PC-9 (cell line): ENCODE measurements around the gene CISTR.

ENCODE experiments used
- EZH2 ChIP-seq: fragments of 200-600 bp; sonication (generic); IDR thresholded peaks from 2 replicates; pipeline ENCODE4 v1.8.0; 2017; ENCODE audit warnings: antibody characterized with exemption, low read depth
- TF ChIP-seq, protein P1 (sequence below): fragments of 200-600 bp; sonication (generic); conservative IDR thresholded peaks from 2 replicates; pipeline ENCODE4 v1.6.1; 2017; ENCODE audit warnings: mixed run types, antibody characterized with exemption, mild to moderate bottlenecking, moderate library complexity

DNA sequence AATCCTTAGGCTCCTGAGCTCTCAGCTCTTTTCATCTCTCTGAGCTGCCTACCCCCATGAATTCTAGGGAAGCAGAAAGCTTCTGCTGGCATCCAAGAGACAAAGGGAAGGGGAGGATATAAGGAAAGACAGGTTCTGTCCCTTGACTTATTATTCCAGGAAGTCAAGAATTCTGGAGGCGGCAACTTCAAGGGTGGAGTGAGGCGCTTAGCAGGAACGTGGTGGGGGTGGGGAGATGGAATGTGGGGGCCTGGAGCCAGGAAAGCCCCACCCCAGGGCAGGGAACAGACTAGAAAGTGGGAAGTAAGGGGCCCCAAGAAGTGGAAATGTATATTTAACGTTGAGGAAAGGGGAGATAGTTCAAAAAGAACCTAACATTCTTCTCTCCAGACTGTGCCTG is 26.0 kb downstream of the CISTR start:
- TF ChIP-seq, protein P1, sequence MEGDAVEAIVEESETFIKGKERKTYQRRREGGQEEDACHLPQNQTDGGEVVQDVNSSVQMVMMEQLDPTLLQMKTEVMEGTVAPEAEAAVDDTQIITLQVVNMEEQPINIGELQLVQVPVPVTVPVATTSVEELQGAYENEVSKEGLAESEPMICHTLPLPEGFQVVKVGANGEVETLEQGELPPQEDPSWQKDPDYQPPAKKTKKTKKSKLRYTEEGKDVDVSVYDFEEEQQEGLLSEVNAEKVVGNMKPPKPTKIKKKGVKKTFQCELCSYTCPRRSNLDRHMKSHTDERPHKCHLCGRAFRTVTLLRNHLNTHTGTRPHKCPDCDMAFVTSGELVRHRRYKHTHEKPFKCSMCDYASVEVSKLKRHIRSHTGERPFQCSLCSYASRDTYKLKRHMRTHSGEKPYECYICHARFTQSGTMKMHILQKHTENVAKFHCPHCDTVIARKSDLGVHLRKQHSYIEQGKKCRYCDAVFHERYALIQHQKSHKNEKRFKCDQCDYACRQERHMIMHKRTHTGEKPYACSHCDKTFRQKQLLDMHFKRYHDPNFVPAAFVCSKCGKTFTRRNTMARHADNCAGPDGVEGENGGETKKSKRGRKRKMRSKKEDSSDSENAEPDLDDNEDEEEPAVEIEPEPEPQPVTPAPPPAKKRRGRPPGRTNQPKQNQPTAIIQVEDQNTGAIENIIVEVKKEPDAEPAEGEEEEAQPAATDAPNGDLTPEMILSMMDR = no peak
- TF ChIP-seq EZH2 = no peak
